DMS79 treated with DMSO at 0.1 percent for 48 hours (cell line): ENCODE data around the gene OR2AJ1.

ENCODE experiments used
- DNase-seq: peaks from one replicate; lab custom pipeline; 2025; lab: John Stamatoyannopoulos, UW

OR2AJ1 gene

GRCh38 chr1:247962911-247963588, 38.4 kb downstream of the OR2AJ1 start:
- no peak for DNase-seq

GRCh38 chr1:247964933-247965332, 40.2 kb downstream of the OR2AJ1 start, which contains the start of gene OR2AK2:
Gene OR2AK2 (plus strand): TSS chr1:247965233. CDS start chr1:247965377, 144 bp downstream.
- DNase-seq, result no peak

GRCh38 chr1:247966532-247967204, 42.0 kb downstream of the OR2AJ1 start:
- no peak for DNase-seq
